PC-9 (cell line): ENCODE results near the gene SLC1A5. TPM values are rescaled to one million over a fixed set of nuclear protein-coding genes. Genes with fewer than 3 reads are reported as not detected.

Experiments
- BruUV-seq: library from RNA; stranded (reverse); fragments of 400-500 nt; replicated peaks from 2 replicates; lab custom pipeline; 2021; lab: Mats Ljungman, UMichigan
- CTCF ChIA-PET: fragments of 300-600 bp; sonication (Branson Sonifier 250); formaldehyde crosslinking; loops from one replicate; lab custom pipeline; 2022; ENCODE audit warnings: antibody characterized with exemption; lab: Charles Lee
- POLR2A ChIA-PET: fragments of 300-600 bp; sonication (Branson Sonifier 250); formaldehyde crosslinking; loops from one replicate; lab custom pipeline; 2022; ENCODE audit warnings: antibody characterized with exemption; ENCODE audit not compliant: unreplicated experiment; lab: Charles Lee
- DNase-seq, 2 experiments: peaks; one replicate each; pipeline versions ENCODE4 v3.0.0 to v3.0.0-alpha.2; 2015 to 2022; ENCODE audit warnings: mixed read lengths in 1 of 2
- H2AFZ ChIP-seq: fragments of 200-600 bp; sonication (generic); 2 replicates; pipeline ENCODE4 v1.8.1; 2017; ENCODE audit warnings: antibody characterized with exemption
- H3F3A ChIP-seq: fragments of 200-600 bp; sonication (generic); 2 replicates; pipeline ENCODE4 v1.8.1; 2017; ENCODE audit warnings: antibody characterized with exemption, mild to moderate bottlenecking, low read depth; ENCODE audit not compliant: insufficient read depth
- H3K27ac ChIP-seq: fragments of 200-600 bp; sonication (generic); 2 replicates; pipeline ENCODE4 v1.6.1; 2016; ENCODE audit warnings: mixed run types
- H3K27me3 ChIP-seq: fragments of 200-600 bp; sonication (generic); 2 replicates; pipeline ENCODE4 v1.6.1; 2016; ENCODE audit warnings: low read depth, mixed run types; ENCODE audit not compliant: insufficient read depth
- H3K36me3 ChIP-seq: fragments of 200-600 bp; sonication (generic); 2 replicates; pipeline ENCODE4 v1.6.1; 2016; ENCODE audit warnings: low read depth, mixed run types
- H3K4me1 ChIP-seq: fragments of 200-600 bp; sonication (generic); replicated peaks from 2 replicates; pipeline ENCODE4 v1.6.1; 2016; ENCODE audit warnings: mixed run types; ENCODE audit not compliant: insufficient read depth
- H3K4me2 ChIP-seq: fragments of 200-600 bp; sonication (generic); 2 replicates; pipeline ENCODE4 v1.6.1; 2017; ENCODE audit warnings: mixed run types
- H3K4me3 ChIP-seq: fragments of 200-600 bp; sonication (generic); 2 replicates; pipeline ENCODE4 v1.6.1; 2016; ENCODE audit warnings: mixed run types
- H3K79me2 ChIP-seq: fragments of 200-600 bp; sonication (generic); 2 replicates; pipeline ENCODE4 v1.6.1; 2017; ENCODE audit warnings: low read depth, mixed run types
- H3K9me2 ChIP-seq: fragments of 200-600 bp; sonication (generic); 2 replicates; pipeline ENCODE4 v1.8.1; 2017; ENCODE audit warnings: mild to moderate bottlenecking; ENCODE audit not compliant: insufficient read depth
- H3K9me3 ChIP-seq: fragments of 200-600 bp; sonication (generic); 2 replicates; pipeline ENCODE4 v1.8.1; 2016; ENCODE audit warnings: low read depth; ENCODE audit not compliant: insufficient read depth
- H4K20me1 ChIP-seq: fragments of 200-600 bp; sonication (generic); 2 replicates; pipeline ENCODE4 v1.8.1; 2017; ENCODE audit not compliant: insufficient read depth
- EZH2 ChIP-seq: fragments of 200-600 bp; sonication (generic); IDR thresholded peaks from 2 replicates; pipeline ENCODE4 v1.8.0; 2017; ENCODE audit warnings: antibody characterized with exemption, low read depth
- intact Hi-C: fragments of 100-400 bp; cut with micrococcal nuclease; formaldehyde crosslinking; loops from one replicate; pipeline ENCODE4 v1.10.0; 2022; ENCODE audit not compliant: unreplicated experiment
- total RNA-seq: library from RNA; stranded (reverse); gene quantifications from 2 replicates; pipeline ENCODE4 v1.2.3, GENCODE V29; 2021
- TF ChIP-seq, protein P1 (sequence below): fragments of 200-600 bp; sonication (generic); conservative IDR thresholded peaks from 2 replicates; pipeline ENCODE4 v1.6.1; 2017; ENCODE audit warnings: mixed run types, antibody characterized with exemption, mild to moderate bottlenecking, moderate library complexity

The SLC1A5 gene
- total RNA-seq, 1 experiment from 2014 or later = 264 TPM

GRCh38 chr19:46728693-46729339 lies 59.6 kb downstream of the SLC1A5 start:
- peaks cover 41% of the 10 kb centered on the region for H3K79me2 ChIP-seq
- TF ChIP-seq, protein P1, sequence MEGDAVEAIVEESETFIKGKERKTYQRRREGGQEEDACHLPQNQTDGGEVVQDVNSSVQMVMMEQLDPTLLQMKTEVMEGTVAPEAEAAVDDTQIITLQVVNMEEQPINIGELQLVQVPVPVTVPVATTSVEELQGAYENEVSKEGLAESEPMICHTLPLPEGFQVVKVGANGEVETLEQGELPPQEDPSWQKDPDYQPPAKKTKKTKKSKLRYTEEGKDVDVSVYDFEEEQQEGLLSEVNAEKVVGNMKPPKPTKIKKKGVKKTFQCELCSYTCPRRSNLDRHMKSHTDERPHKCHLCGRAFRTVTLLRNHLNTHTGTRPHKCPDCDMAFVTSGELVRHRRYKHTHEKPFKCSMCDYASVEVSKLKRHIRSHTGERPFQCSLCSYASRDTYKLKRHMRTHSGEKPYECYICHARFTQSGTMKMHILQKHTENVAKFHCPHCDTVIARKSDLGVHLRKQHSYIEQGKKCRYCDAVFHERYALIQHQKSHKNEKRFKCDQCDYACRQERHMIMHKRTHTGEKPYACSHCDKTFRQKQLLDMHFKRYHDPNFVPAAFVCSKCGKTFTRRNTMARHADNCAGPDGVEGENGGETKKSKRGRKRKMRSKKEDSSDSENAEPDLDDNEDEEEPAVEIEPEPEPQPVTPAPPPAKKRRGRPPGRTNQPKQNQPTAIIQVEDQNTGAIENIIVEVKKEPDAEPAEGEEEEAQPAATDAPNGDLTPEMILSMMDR = peak; percentile 97
- TF ChIP-seq EZH2 = no peak
- H3K4me1 ChIP-seq = peaks cover 37% of the 10 kb centered on the region
- no peak overlapping the region for H3K27ac ChIP-seq
- no peak overlapping the region for H2AFZ ChIP-seq
- ChIA-PET POLR2A (no interaction called here), CTCF (interaction anchor here (0.6 kb wide), 2 partner anchors 26 to 130 kb away, joined by 4 to 7 read pairs; no protein-coding TSS in a partner anchor)
- peak in 1 of 2 experiments; percentile 45 for DNase-seq
- peaks cover 42% of the 10 kb centered on the region for H3K36me3 ChIP-seq
- H3K4me3 ChIP-seq = no peak overlapping the region
- no peaks in the 10 kb centered on the region for H3K9me2 ChIP-seq
- intact Hi-C loops = no loop called here
- BruUV-seq = no TSS peak
- no peaks in the 10 kb centered on the region for H3K9me3 ChIP-seq
- H4K20me1 ChIP-seq = peaks cover 41% of the 10 kb centered on the region
- no peaks in the 10 kb centered on the region for H3K27me3 ChIP-seq
- H3K4me2 ChIP-seq = no peak overlapping the region
- peaks cover 39% of the 10 kb centered on the region for H3F3A ChIP-seq

DNA sequence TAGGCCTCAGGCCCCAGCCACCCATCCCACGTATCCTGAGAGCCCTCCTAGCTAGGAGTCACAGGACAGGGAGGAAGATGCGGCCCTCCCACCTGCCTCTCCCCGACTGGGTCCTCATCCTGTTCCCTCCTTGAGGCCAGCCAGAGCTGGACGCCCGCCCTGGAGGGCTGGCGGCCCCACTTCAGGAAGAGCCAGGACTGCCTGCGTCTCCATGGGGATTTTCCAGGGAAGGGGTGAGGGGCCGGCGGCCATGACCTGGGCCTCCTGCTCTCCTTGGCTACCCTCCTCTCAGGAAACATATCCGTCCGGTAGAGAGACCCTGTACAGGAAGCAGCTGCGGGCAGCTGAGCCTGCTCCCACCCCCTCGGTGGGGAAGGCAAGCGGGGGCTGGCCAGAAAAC lies 60.2 kb downstream of the SLC1A5 start:
- POLR2A ChIA-PET = no interaction called here
- H3K9me3 ChIP-seq = no peaks in the 10 kb centered on the region
- no peak overlapping the region for H2AFZ ChIP-seq
- no peak overlapping the region for H3K4me2 ChIP-seq
- peaks cover 32% of the 10 kb centered on the region; the same call in 1 of the 2 replicates for H3F3A ChIP-seq
- no TSS peak for BruUV-seq
- no peak for DNase-seq
- H3K4me1 ChIP-seq = peaks cover 31% of the 10 kb centered on the region
- no peaks in the 10 kb centered on the region for H3K27me3 ChIP-seq
- H3K36me3 ChIP-seq = peaks cover 39% of the 10 kb centered on the region
- H4K20me1 ChIP-seq = peaks cover 35% of the 10 kb centered on the region
- intact Hi-C loops = no loop called here
- TF ChIP-seq, protein P1 = no peak
- no peak for TF ChIP-seq EZH2
- H3K4me3 ChIP-seq = no peak overlapping the region
- CTCF ChIA-PET = interaction anchor here (0.6 kb wide), 2 partner anchors 23 to 27 kb away, joined by 6 to 7 read pairs; no protein-coding TSS in a partner anchor
- H3K27ac ChIP-seq = no peak overlapping the region
- H3K79me2 ChIP-seq = peaks cover 38% of the 10 kb centered on the region
- H3K9me2 ChIP-seq = no peaks in the 10 kb centered on the region

GRCh38 chr19:46727757-46728156 lies 60.6 kb downstream of the SLC1A5 start:
- H3K4me3 ChIP-seq = no peak overlapping the region
- no peak for TF ChIP-seq EZH2
- TF ChIP-seq, protein P1 = no peak
- no peak overlapping the region for H3K4me2 ChIP-seq
- ChIA-PET POLR2A (no interaction called here), CTCF (interaction anchor here (0.6 kb wide), 1 partner anchor 23 kb away, joined by 6 read pairs; no protein-coding TSS in a partner anchor)
- no peaks in the 10 kb centered on the region for H3K9me3 ChIP-seq
- H3K27ac ChIP-seq = no peak overlapping the region
- DNase-seq = peak in 1 of 2 experiments; percentile 28
- peaks cover 42% of the 10 kb centered on the region for H3K36me3 ChIP-seq
- no peaks in the 10 kb centered on the region for H3K27me3 ChIP-seq
- intact Hi-C loops = no loop called here
- peaks cover 34% of the 10 kb centered on the region for H3K79me2 ChIP-seq
- H2AFZ ChIP-seq = no peak overlapping the region
- H3K4me1 ChIP-seq = peaks cover 26% of the 10 kb centered on the region
- H4K20me1 ChIP-seq = peaks cover 32% of the 10 kb centered on the region
- no TSS peak for BruUV-seq
- no peaks in the 10 kb centered on the region for H3K9me2 ChIP-seq
- H3F3A ChIP-seq = peaks cover 28% of the 10 kb centered on the region; the same call in 1 of the 2 replicates
